Aorta (tissue), 5 donors: ENCODE measurements around the gene STRBP. TPM values are rescaled to one million over a fixed set of nuclear protein-coding genes. Genes with fewer than 3 reads are reported as not detected.

Source experiments
- ATAC-seq: fragments of 200-7000 bp; cut with Tn5 transposase; one replicate; pipeline ENCODE4 v1.9.1; 2022; ENCODE audit warnings: moderate library complexity; ENCODE audit not compliant: low FRiP score
- DNase-seq, 2 donors: peaks; one replicate each; pipeline ENCODE4 v3.0.0-alpha.2; 2020
- H3K27ac ChIP-seq, 2 donors: one replicate each; pipeline ENCODE4 v1.5.1; 2013; ENCODE audit warnings: low read length in 2 of 2, mild to moderate bottlenecking in 2 of 2, moderate library complexity in 2 of 2, control low read depth in 1 of 2, inconsistent platforms in 1 of 2, low read depth in 1 of 2
- H3K27me3 ChIP-seq, 2 donors: one replicate each; pipeline ENCODE4 v1.6.1; 2013; ENCODE audit warnings: control low read depth in 1 of 2, low read length in 1 of 2, mild to moderate bottlenecking in 1 of 2, moderate library complexity in 1 of 2; ENCODE audit not compliant: insufficient read depth in 2 of 2, control insufficient read depth in 1 of 2
- H3K36me3 ChIP-seq, 2 donors: one replicate each; pipeline ENCODE4 v1.6.1; 2013; ENCODE audit warnings: control low read depth in 1 of 2, low read length in 1 of 2, mild to moderate bottlenecking in 1 of 2; ENCODE audit not compliant: insufficient read depth in 2 of 2, control insufficient read depth in 1 of 2
- H3K4me1 ChIP-seq, 2 donors: one replicate each; pipeline ENCODE4 v1.6.1; 2013; ENCODE audit warnings: low read length in 2 of 2, control low read depth in 1 of 2, mild to moderate bottlenecking in 1 of 2, moderate library complexity in 1 of 2; ENCODE audit not compliant: insufficient read depth in 2 of 2, control insufficient read depth in 1 of 2
- H3K4me3 ChIP-seq, 2 donors: one replicate each; pipeline ENCODE4 v1.5.1; 2013; ENCODE audit warnings: low read length in 2 of 2, control low read depth in 1 of 2, mild to moderate bottlenecking in 1 of 2
- H3K9me3 ChIP-seq: one replicate; pipeline ENCODE4 v1.6.1; 2013; ENCODE audit warnings: mild to moderate bottlenecking, low read length; ENCODE audit not compliant: control insufficient read depth
- WGBS, 2 donors: extraction: QIAGEN DNeasy Blood & Tissue Kit; methylation state at CpG; one replicate each; pipeline ENCODE4 v1.1.7; 2013; 5-methylcytosine and 5-hydroxymethylcytosine counted together
- intact Hi-C, 2 donors: fragments of 100-400 bp; cut with DNase I; formaldehyde crosslinking; loops; one replicate each; pipeline versions ENCODE4 v1.14.2 to v1.15.0; 2022
- polyA plus RNA-seq, 2 donors: library from polyadenylated mRNA; stranded (reverse); fragments of 200-250 nt; gene quantifications; one replicate each; pipeline ENCODE4 v1.2.3, GENCODE V29; 2013
- total RNA-seq, 2 donors: library from RNA; stranded (reverse); fragmentation: NEBNext Ultra II Directional; extraction: Animal tissue kit (Norgen Biotek cat#: 25700); gene quantifications; one replicate each; pipeline ENCODE4 v1.2.1, GENCODE V29; 2021
- donor health status: healthy with polysubstance abuse.
- donor health status: Bipolar disorder and iron deficiency.
- donor health status: DM: no; HTN: no; CAD: no.
- donor health status: DM: no; HTN: no; CAD: no.
- donor health status: DM: yes; HTN: yes; CAD: no.

Gene STRBP
- total and polyA plus RNA-seq, 4 donors, result 5.4 to 27.3 (median 8.6) TPM

GRCh38 chr9:123096987-123097386, 171.4 kb downstream of the STRBP start:
- intact Hi-C loops, result no loop called here
- H3K9me3 ChIP-seq, result no peaks in the 10 kb centered on the region
- H3K36me3 ChIP-seq, result peaks cover 13 to 19% of the 10 kb centered on the region in 2 donors

GRCh38 chr9:123093141-123093540, 175.2 kb downstream of the STRBP start:
- H3K4me1 ChIP-seq, result peaks cover 0 to 2% of the 10 kb centered on the region in 2 donors

More at GRCh38 chr9:123096987-123097386, 171.4 kb downstream of the STRBP start:
- no peaks in the 10 kb centered on the region for H3K4me1 ChIP-seq
- no peaks in the 10 kb centered on the region for H3K27me3 ChIP-seq
- ATAC-seq, result no peak
- WGBS, 2 donors, result 41 to 62% methylated on average over 3 of the region's 3 CpGs
- no peak overlapping the region for H3K27ac ChIP-seq
- DNase-seq, result no peak
- H3K4me3 ChIP-seq, result no peak overlapping the region

GRCh38 chr9:123091459-123091858, 176.9 kb downstream of the STRBP start:
- WGBS, 2 donors, result 82 to 85% methylated on average over 2 of the region's 2 CpGs

More at GRCh38 chr9:123093141-123093540, 175.2 kb downstream of the STRBP start:
- no peak for ATAC-seq
- Histone ChIP-seq H3K27me3 (no peaks in the 10 kb centered on the region), H3K36me3 (peaks cover 14 to 16% of the 10 kb centered on the region in 2 donors), H3K9me3 (no peaks in the 10 kb centered on the region), H3K4me3 (no peak overlapping the region), H3K27ac (no peak overlapping the region)
- DNase-seq, result no peak
- intact Hi-C loops, result no loop called here
- WGBS, 2 donors, result 48 to 66% methylated on average over 3 of the region's 3 CpGs

GRCh38 chr9:123090956-123091355, 177.4 kb downstream of the STRBP start:
- Histone ChIP-seq H3K27ac (peak overlapping the region in 1 of 2 donors; percentile 28), H3K4me3 (no peak overlapping the region), H3K4me1 (peaks cover 0 to 2% of the 10 kb centered on the region in 2 donors), H3K27me3 (no peaks in the 10 kb centered on the region), H3K9me3 (no peaks in the 10 kb centered on the region), H3K36me3 (peaks cover 9 to 16% of the 10 kb centered on the region in 2 donors)
- ATAC-seq (no peak), DNase-seq (no peak)
- WGBS, 2 donors, result 44 to 49% methylated on average over 2 of the region's 2 CpGs
- intact Hi-C loops, result no loop called here

More at GRCh38 chr9:123091459-123091858, 176.9 kb downstream of the STRBP start:
- Histone ChIP-seq H3K9me3 (no peaks in the 10 kb centered on the region), H3K4me1 (peaks cover 0 to 2% of the 10 kb centered on the region in 2 donors), H3K4me3 (no peak overlapping the region), H3K27me3 (no peaks in the 10 kb centered on the region), H3K27ac (no peak overlapping the region), H3K36me3 (peaks cover 9 to 13% of the 10 kb centered on the region in 2 donors)
- DNase-seq, result no peak
- ATAC-seq, result no peak
- intact Hi-C loops, result no loop called here

GRCh38 chr9:123090198-123090896, 178.0 kb downstream of the STRBP start:
- ATAC-seq (no peak), DNase-seq (no peak)
- H3K4me1 ChIP-seq, result peaks cover 0 to 2% of the 10 kb centered on the region in 2 donors
- 52 to 57% methylated on average over 8 of the region's 8 CpGs for WGBS, 2 donors
- H3K27ac ChIP-seq, result peak overlapping the region in 1 of 2 donors; percentile 43
- peaks cover 9 to 17% of the 10 kb centered on the region in 2 donors for H3K36me3 ChIP-seq
- H3K9me3 ChIP-seq, result no peaks in the 10 kb centered on the region
- no peaks in the 10 kb centered on the region for H3K27me3 ChIP-seq
- no peak overlapping the region for H3K4me3 ChIP-seq
- intact Hi-C loops, result no loop called here

GRCh38 chr9:123089790-123090189, 178.6 kb downstream of the STRBP start:
- ATAC-seq (no peak), DNase-seq (no peak)
- peak overlapping the region in 1 of 2 donors; percentile 43 for H3K27ac ChIP-seq
- peaks cover 9 to 17% of the 10 kb centered on the region in 2 donors for H3K36me3 ChIP-seq
- WGBS, 2 donors, result 92 to 96% methylated on average over 5 of the region's 5 CpGs
- H3K4me1 ChIP-seq, result peaks cover 0 to 2% of the 10 kb centered on the region in 2 donors
- no peaks in the 10 kb centered on the region for H3K27me3 ChIP-seq
- no peak overlapping the region for H3K4me3 ChIP-seq
- intact Hi-C loops, result loop anchor here in 1 of 2 donors (5.0 kb wide), 1 partner anchor 263 kb away; no protein-coding TSS in a partner anchor
- H3K9me3 ChIP-seq, result no peaks in the 10 kb centered on the region

GRCh38 chr9:123089040-123089439, 179.3 kb downstream of the STRBP start:
- no peak overlapping the region for H3K27ac ChIP-seq

GRCh38 chr9:123087359-123087888, 181.0 kb downstream of the STRBP start:
- Histone ChIP-seq H3K36me3 (peaks cover 9 to 15% of the 10 kb centered on the region in 2 donors), H3K9me3 (no peaks in the 10 kb centered on the region), H3K27ac (no peak overlapping the region), H3K27me3 (no peaks in the 10 kb centered on the region), H3K4me1 (peaks cover 0 to 2% of the 10 kb centered on the region in 2 donors), H3K4me3 (no peak overlapping the region)
- DNase-seq, result no peak
- ATAC-seq, result peak; percentile 46
- WGBS, 2 donors, result 92% methylated on average over 4 of the region's 4 CpGs
- intact Hi-C loops, result loop anchor here in 1 of 2 donors (5.0 kb wide), 1 partner anchor 265 kb away; no protein-coding TSS in a partner anchor

More at GRCh38 chr9:123089040-123089439, 179.3 kb downstream of the STRBP start:
- ATAC-seq, result no peak
- no peaks in the 10 kb centered on the region for H3K27me3 ChIP-seq
- peaks cover 9 to 19% of the 10 kb centered on the region in 2 donors for H3K36me3 ChIP-seq
- intact Hi-C loops, result loop anchor here in 1 of 2 donors (5.0 kb wide), 1 partner anchor 263 kb away; no protein-coding TSS in a partner anchor
- 91 to 95% methylated on average over 1 of the region's 1 CpG for WGBS, 2 donors
- H3K9me3 ChIP-seq, result no peaks in the 10 kb centered on the region
- DNase-seq, result no peak
- peaks cover 0 to 2% of the 10 kb centered on the region in 2 donors for H3K4me1 ChIP-seq
- no peak overlapping the region for H3K4me3 ChIP-seq
